K562 (cell line): Measurements from ENCODE around the gene AGK. TPM values are rescaled to one million over a fixed set of nuclear protein-coding genes. Genes with fewer than 3 reads are reported as not detected.

Experiments used
- BHLHE40 ChIP-seq: IDR thresholded peaks from 2 replicates; pipeline ENCODE4 v1.6.1; 2011; ENCODE audit warnings: low read length, improper control_type of control experiment
- CAMTA2 ChIP-seq: fragments of 250-450 bp; sonication (Bioruptor Pico); conservative IDR thresholded peaks from 2 replicates; pipeline ENCODE4 v1.5.1; 2022
- FIP1L1 ChIP-seq: fragments of 200-400 bp; formaldehyde crosslinking; IDR thresholded peaks from 2 replicates; pipeline ENCODE4 v1.6.1; 2018; ENCODE audit warnings: mild to moderate bottlenecking, low read depth, low read length; ENCODE audit not compliant: poor library complexity, severe bottlenecking
- LARP7 ChIP-seq: fragments of 450-650 bp; IDR thresholded peaks from 2 replicates; pipeline ENCODE4 v1.6.1; 2016
- MAZ ChIP-seq, 2 experiments: fragments of 450-650 bp in 1 of 2; sonication (generic) in 1 of 2; formaldehyde crosslinking; IDR thresholded peaks in 1 of 2; conservative IDR thresholded peaks in 1 of 2; 2 replicates each; pipeline versions ENCODE4 v1.4.0 to v1.5.0; 2020; ENCODE audit warnings: mild to moderate bottlenecking in 1 of 2, missing genetic modification reagents in 1 of 2
- MTA2 ChIP-seq: fragments of 450-650 bp; IDR thresholded peaks from 2 replicates; pipeline ENCODE4 v1.6.1; 2016; ENCODE audit warnings: low read depth
- NFRKB ChIP-seq: fragments of 450-650 bp; IDR thresholded peaks from 2 replicates; pipeline ENCODE4 v1.6.1; 2016; ENCODE audit warnings: low read depth
- NR2F6 ChIP-seq: fragments of 450-650 bp; formaldehyde crosslinking; IDR thresholded peaks from 2 replicates; pipeline ENCODE4 v1.4.0; 2020; ENCODE audit warnings: mild to moderate bottlenecking
- NR3C1 ChIP-seq: sonication (generic); formaldehyde crosslinking; IDR thresholded peaks from 2 replicates; pipeline ENCODE4 v1.8.1; 2022; ENCODE audit warnings: missing genetic modification reagents
- RB1 ChIP-seq: fragments of 450-650 bp; IDR thresholded peaks from 2 replicates; pipeline ENCODE4 v1.6.1; 2017; ENCODE audit warnings: low read depth, mild to moderate bottlenecking
- SIN3A ChIP-seq, 2 experiments: fragments of 150-350 bp in 1 of 2; IDR thresholded peaks; 2 replicates each; pipeline ENCODE4 v1.6.1; 2011 to 2016; ENCODE audit warnings: borderline replicate concordance in 2 of 2, low read depth in 2 of 2, low read length in 2 of 2, mild to moderate bottlenecking in 2 of 2, moderate library complexity in 2 of 2; ENCODE audit not compliant: control insufficient read depth in 1 of 2
- TAF1 ChIP-seq: IDR thresholded peaks from 2 replicates; pipeline ENCODE4 v1.6.1; 2011; ENCODE audit warnings: mild to moderate bottlenecking, low read length, moderate library complexity; ENCODE audit not compliant: insufficient read depth, control insufficient read depth, severe bottlenecking; ENCODE audit errors: extremely low read depth
- TRIM24 ChIP-seq, 2 experiments: fragments of 450-650 bp; IDR thresholded peaks; 2 replicates each; pipeline ENCODE4 v1.6.1; 2016
- ZFP36 ChIP-seq: fragments of 150-350 bp; IDR thresholded peaks from 2 replicates; pipeline ENCODE4 v1.6.1; 2018; ENCODE audit warnings: low read length, low read depth; ENCODE audit not compliant: partially characterized antibody
- ZFX ChIP-seq: sonication (generic); formaldehyde crosslinking; IDR thresholded peaks from 2 replicates; pipeline ENCODE4 v1.8.0; 2022; ENCODE audit warnings: mild to moderate bottlenecking, missing genetic modification reagents, moderate library complexity
- polyA plus RNA-seq, 8 experiments: library from polyadenylated mRNA; depleted of rRNA in 4 of 8; stranded (reverse) in 5 of 8; unstranded in 3 of 8; fragments of >200 nt; fragmentation: Nextera tagmentation in 2 of 8; fragmentation: Illumina TruSeq in 1 of 8; extraction: Ambion mirVana in 2 of 8; extraction: Trizol in 1 of 8; gene quantifications; 2 replicates each; pipeline versions ENCODE4 v1.2.1 to v1.2.3, GENCODE V29; 2011 to 2014; ENCODE audit warnings: inconsistent platforms in 1 of 8, missing spikeins in 1 of 8
- total RNA-seq, 7 experiments: library from RNA; depleted of rRNA in 6 of 7; stranded (reverse); fragments of >200 nt in 6 of 7; fragmentation: Illumina TruSeq in 2 of 7; extraction: Trizol in 2 of 7; gene quantifications; 2 replicates each; pipeline versions ENCODE4 v1.2.1 to v1.2.3, GENCODE V29; 2011 to 2021; ENCODE audit warnings: low replicate concordance in 1 of 7
- TF ChIP-seq, protein P1 (sequence below): sonication (generic); formaldehyde crosslinking; IDR thresholded peaks from 2 replicates; pipeline ENCODE4 v1.8.0; 2023; ENCODE audit warnings: missing genetic modification reagents, mild to moderate bottlenecking, borderline replicate concordance
- TF ChIP-seq, protein P2 (sequence below): fragments of 450-650 bp; formaldehyde crosslinking; IDR thresholded peaks from 2 replicates; pipeline ENCODE4 v1.4.0; 2020; ENCODE audit warnings: mild to moderate bottlenecking, moderate library complexity
- TF ChIP-seq, protein P3 (sequence below): fragments of 450-650 bp; IDR thresholded peaks from 2 replicates; pipeline ENCODE4 v1.6.1; 2016; ENCODE audit warnings: borderline replicate concordance
- TF ChIP-seq, protein P4 (sequence below): fragments of 250-450 bp; sonication (Bioruptor Pico); IDR thresholded peaks from 2 replicates; pipeline ENCODE4 v1.4.0; 2020; ENCODE audit warnings: borderline replicate concordance

The AGK gene
- total and polyA plus RNA-seq, 9 of the 15 experiments (the other 6 are each of a cell fraction or from before 2014, with no cell fraction given) = 50.7 to 128 (median 71.8) TPM

DNA sequence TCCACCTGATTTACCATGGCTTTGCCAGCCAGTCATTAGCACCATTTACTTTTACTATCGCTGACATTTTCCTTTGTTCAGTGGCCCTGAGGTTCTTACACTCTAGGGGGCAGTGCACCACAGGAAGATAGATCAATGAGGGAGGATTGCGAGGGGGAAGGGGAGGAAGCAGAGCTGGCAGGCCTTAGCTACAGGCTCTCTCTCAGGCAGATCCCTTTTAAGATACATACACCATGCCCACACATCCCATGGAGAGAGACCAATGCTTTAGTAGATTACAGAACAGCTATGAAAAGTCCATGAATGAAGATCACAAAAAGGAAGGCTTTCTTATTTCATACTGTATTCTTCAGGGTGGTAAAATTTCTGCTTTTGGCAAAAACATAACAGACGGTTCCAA lies 103.3 kb downstream of the AGK start (continued):
- TF ChIP-seq, protein P1, sequence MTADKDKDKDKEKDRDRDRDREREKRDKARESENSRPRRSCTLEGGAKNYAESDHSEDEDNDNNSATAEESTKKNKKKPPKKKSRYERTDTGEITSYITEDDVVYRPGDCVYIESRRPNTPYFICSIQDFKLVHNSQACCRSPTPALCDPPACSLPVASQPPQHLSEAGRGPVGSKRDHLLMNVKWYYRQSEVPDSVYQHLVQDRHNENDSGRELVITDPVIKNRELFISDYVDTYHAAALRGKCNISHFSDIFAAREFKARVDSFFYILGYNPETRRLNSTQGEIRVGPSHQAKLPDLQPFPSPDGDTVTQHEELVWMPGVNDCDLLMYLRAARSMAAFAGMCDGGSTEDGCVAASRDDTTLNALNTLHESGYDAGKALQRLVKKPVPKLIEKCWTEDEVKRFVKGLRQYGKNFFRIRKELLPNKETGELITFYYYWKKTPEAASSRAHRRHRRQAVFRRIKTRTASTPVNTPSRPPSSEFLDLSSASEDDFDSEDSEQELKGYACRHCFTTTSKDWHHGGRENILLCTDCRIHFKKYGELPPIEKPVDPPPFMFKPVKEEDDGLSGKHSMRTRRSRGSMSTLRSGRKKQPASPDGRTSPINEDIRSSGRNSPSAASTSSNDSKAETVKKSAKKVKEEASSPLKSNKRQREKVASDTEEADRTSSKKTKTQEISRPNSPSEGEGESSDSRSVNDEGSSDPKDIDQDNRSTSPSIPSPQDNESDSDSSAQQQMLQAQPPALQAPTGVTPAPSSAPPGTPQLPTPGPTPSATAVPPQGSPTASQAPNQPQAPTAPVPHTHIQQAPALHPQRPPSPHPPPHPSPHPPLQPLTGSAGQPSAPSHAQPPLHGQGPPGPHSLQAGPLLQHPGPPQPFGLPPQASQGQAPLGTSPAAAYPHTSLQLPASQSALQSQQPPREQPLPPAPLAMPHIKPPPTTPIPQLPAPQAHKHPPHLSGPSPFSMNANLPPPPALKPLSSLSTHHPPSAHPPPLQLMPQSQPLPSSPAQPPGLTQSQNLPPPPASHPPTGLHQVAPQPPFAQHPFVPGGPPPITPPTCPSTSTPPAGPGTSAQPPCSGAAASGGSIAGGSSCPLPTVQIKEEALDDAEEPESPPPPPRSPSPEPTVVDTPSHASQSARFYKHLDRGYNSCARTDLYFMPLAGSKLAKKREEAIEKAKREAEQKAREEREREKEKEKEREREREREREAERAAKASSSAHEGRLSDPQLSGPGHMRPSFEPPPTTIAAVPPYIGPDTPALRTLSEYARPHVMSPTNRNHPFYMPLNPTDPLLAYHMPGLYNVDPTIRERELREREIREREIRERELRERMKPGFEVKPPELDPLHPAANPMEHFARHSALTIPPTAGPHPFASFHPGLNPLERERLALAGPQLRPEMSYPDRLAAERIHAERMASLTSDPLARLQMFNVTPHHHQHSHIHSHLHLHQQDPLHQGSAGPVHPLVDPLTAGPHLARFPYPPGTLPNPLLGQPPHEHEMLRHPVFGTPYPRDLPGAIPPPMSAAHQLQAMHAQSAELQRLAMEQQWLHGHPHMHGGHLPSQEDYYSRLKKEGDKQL = no peak
- no peak for TF ChIP-seq ZFP36
- no peak for TF ChIP-seq MTA2
- TF ChIP-seq RB1 = peak; percentile 34; the same call in 1 of the 2 replicates
- TF ChIP-seq, protein P2, sequence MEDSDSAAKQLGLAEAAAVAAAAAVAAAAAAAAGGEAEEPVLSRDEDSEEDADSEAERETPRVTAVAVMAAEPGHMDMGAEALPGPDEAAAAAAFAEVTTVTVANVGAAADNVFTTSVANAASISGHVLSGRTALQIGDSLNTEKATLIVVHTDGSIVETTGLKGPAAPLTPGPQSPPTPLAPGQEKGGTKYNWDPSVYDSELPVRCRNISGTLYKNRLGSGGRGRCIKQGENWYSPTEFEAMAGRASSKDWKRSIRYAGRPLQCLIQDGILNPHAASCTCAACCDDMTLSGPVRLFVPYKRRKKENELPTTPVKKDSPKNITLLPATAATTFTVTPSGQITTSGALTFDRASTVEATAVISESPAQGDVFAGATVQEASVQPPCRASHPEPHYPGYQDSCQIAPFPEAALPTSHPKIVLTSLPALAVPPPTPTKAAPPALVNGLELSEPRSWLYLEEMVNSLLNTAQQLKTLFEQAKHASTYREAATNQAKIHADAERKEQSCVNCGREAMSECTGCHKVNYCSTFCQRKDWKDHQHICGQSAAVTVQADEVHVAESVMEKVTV (CRISPR knock-in tag) = peak; percentile 29; the same call in 1 of the 2 replicates
- no peak for TF ChIP-seq NR3C1 (CRISPR knock-in tag)
- TF ChIP-seq FIP1L1 = no peak
- peak in 1 of 2 experiments; percentile 59; a peak in 2 of 4 replicates for TF ChIP-seq MAZ (CRISPR knock-in tag; conservative IDR thresholded peaks at IDR 0.05 in 1 of 2, IDR thresholded peaks at IDR 0.05 in 1 of 2)
- no peak for TF ChIP-seq TAF1
- TF ChIP-seq, protein P3, sequence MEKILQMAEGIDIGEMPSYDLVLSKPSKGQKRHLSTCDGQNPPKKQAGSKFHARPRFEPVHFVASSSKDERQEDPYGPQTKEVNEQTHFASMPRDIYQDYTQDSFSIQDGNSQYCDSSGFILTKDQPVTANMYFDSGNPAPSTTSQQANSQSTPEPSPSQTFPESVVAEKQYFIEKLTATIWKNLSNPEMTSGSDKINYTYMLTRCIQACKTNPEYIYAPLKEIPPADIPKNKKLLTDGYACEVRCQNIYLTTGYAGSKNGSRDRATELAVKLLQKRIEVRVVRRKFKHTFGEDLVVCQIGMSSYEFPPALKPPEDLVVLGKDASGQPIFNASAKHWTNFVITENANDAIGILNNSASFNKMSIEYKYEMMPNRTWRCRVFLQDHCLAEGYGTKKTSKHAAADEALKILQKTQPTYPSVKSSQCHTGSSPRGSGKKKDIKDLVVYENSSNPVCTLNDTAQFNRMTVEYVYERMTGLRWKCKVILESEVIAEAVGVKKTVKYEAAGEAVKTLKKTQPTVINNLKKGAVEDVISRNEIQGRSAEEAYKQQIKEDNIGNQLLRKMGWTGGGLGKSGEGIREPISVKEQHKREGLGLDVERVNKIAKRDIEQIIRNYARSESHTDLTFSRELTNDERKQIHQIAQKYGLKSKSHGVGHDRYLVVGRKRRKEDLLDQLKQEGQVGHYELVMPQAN = no peak
- TF ChIP-seq, protein P4, sequence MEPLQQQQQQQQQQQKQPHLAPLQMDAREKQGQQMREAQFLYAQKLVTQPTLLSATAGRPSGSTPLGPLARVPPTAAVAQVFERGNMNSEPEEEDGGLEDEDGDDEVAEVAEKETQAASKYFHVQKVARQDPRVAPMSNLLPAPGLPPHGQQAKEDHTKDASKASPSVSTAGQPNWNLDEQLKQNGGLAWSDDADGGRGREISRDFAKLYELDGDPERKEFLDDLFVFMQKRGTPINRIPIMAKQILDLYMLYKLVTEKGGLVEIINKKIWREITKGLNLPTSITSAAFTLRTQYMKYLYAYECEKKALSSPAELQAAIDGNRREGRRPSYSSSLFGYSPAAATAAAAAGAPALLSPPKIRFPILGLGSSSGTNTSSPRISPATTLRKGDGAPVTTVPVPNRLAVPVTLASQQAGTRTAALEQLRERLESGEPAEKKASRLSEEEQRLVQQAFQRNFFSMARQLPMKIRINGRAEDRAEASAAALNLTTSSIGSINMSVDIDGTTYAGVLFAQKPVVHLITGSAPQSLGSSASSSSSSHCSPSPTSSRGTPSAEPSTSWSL (CRISPR knock-in tag) = no peak
- no peak for TF ChIP-seq CAMTA2 (CRISPR knock-in tag)
- no peak for TF ChIP-seq TRIM24 (IDR thresholded peaks at IDR 0.05)
- TF ChIP-seq NR2F6 (CRISPR knock-in tag) = no peak
- TF ChIP-seq SIN3A (IDR thresholded peaks at IDR 0.05; ENCODE audit: borderline replicate concordance in 2 of 2, control insufficient read depth in 1 of 2, low read depth in 2 of 2, low read length in 2 of 2) = no peak
- TF ChIP-seq ZFX = no peak
- TF ChIP-seq BHLHE40 = no peak
- TF ChIP-seq LARP7 = no peak
- TF ChIP-seq NFRKB = no peak
